Measurements from ENCODE around the gene LIPM. TPM values are rescaled to one million over a fixed set of nuclear protein-coding genes. Genes with fewer than 3 reads are reported as not detected.

Gene LIPM
- total RNA-seq, 3 donors from 2014 or later (not counting 1 experiment from before 2014, with no cell fraction given), result not detected

DNA sequence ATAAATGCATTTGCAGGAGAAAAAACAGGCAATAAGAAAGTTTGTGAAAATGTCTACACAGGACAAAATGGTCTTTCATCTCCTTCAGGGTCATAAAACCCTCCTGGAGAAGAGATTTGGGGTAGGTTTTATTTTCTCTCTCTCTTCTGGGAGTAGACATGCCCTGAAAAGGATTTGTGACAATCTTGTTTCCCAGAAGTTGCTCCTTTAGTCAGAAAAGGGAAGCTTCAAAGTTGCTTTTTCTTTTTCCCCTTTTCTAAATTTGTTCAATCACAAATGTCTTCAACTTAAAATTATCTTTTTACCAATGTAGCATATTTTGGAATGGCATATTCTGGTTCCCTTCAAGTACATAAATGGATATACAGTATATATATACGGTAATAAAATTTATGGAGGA is 58.5 kb downstream of the LIPM start:
- Mint-ChIP-seq H3K9me3 (no peaks in the 10 kb centered on the region), H3K4me3 (no peak overlapping the region), H3K27me3 (ENCODE audit: low read depth in 2 of 2) (peaks cover 9 to 20% of the 10 kb centered on the region in 2 donors), H3K36me3 (no peaks in the 10 kb centered on the region), H3K27ac (no peak overlapping the region), H3K4me1 (no peaks in the 10 kb centered on the region)
- H3K4me3 ChIP-seq (ENCODE audit: low read length), result no peak overlapping the region
- no CpG with 5 or more reads among the region's 1 CpG for WGBS (ENCODE audit: insufficient coverage)
- no peak for ATAC-seq
- no peaks in the 10 kb centered on the region for H3K36me3 ChIP-seq (ENCODE audit: control insufficient read depth, insufficient read depth, low read length)
- no peak for DNase-seq
- no peak overlapping the region for H3K27ac ChIP-seq (ENCODE audit: low read length)
- no peaks in the 10 kb centered on the region for H3K9me3 ChIP-seq (ENCODE audit: control insufficient read depth, insufficient read depth, low read length)
- intact Hi-C loops (cut with micrococcal nuclease), result no loop called here
- no peak for TF ChIP-seq CTCF (IDR thresholded peaks at IDR 0.05)
- H3K4me1 ChIP-seq (ENCODE audit: control insufficient read depth, insufficient read depth, low read length), result no peaks in the 10 kb centered on the region
- no peaks in the 10 kb centered on the region for H3K27me3 ChIP-seq (ENCODE audit: control insufficient read depth, insufficient read depth, low read length)

GRCh38 chr10:88865281-88865876 is 62.8 kb downstream of the LIPM start:
- peaks cover 9 to 14% of the 10 kb centered on the region in 2 donors for H3K27me3 Mint-ChIP-seq (ENCODE audit: low read depth in 2 of 2)
- DNase-seq (peak in 1 of 2 donors; percentile 33), ATAC-seq (no peak)
- intact Hi-C loops (cut with micrococcal nuclease), result loop anchor here (2.0 kb wide), 1 partner anchor 177 kb away; no protein-coding TSS in a partner anchor
- no peaks in the 10 kb centered on the region for H3K4me1 ChIP-seq (ENCODE audit: control insufficient read depth, insufficient read depth, low read length)
- H3K27me3 ChIP-seq (ENCODE audit: control insufficient read depth, insufficient read depth, low read length), result no peaks in the 10 kb centered on the region
- no peak overlapping the region for H3K27ac Mint-ChIP-seq
- H3K9me3 ChIP-seq (ENCODE audit: control insufficient read depth, insufficient read depth, low read length), result no peaks in the 10 kb centered on the region
- no peak overlapping the region for H3K4me3 ChIP-seq (ENCODE audit: low read length)
- no peak overlapping the region for H3K27ac ChIP-seq (ENCODE audit: low read length)
- H3K4me3 Mint-ChIP-seq, result no peak overlapping the region
- H3K4me1 Mint-ChIP-seq, result no peaks in the 10 kb centered on the region
- H3K36me3 ChIP-seq (ENCODE audit: control insufficient read depth, insufficient read depth, low read length), result no peaks in the 10 kb centered on the region
- WGBS (ENCODE audit: insufficient coverage), result 97% methylated on average over 2 of the region's 4 CpGs
- no peaks in the 10 kb centered on the region for H3K9me3 Mint-ChIP-seq
- no peak for TF ChIP-seq CTCF (IDR thresholded peaks at IDR 0.05)
- H3K36me3 Mint-ChIP-seq, result no peaks in the 10 kb centered on the region

- H3K27me3 ChIP-seq (ENCODE audit: control insufficient read depth, insufficient read depth, low read length), result no peaks in the 10 kb centered on the region
- H3K4me1 Mint-ChIP-seq, result no peaks in the 10 kb centered on the region
- no peak for ATAC-seq
- no peak overlapping the region for H3K4me3 Mint-ChIP-seq
- H3K36me3 ChIP-seq (ENCODE audit: control insufficient read depth, insufficient read depth, low read length), result no peaks in the 10 kb centered on the region
- no peak overlapping the region for H3K27ac ChIP-seq (ENCODE audit: low read length)
- no peak for TF ChIP-seq CTCF (IDR thresholded peaks at IDR 0.05)
- no peaks in the 10 kb centered on the region for H3K9me3 ChIP-seq (ENCODE audit: control insufficient read depth, insufficient read depth, low read length)
- no peaks in the 10 kb centered on the region for H3K4me1 ChIP-seq (ENCODE audit: control insufficient read depth, insufficient read depth, low read length)
- intact Hi-C loops (cut with micrococcal nuclease), result no loop called here
- no peak overlapping the region for H3K4me3 ChIP-seq (ENCODE audit: low read length)
- no peak overlapping the region for H3K27ac Mint-ChIP-seq
- H3K27me3 Mint-ChIP-seq (ENCODE audit: low read depth in 2 of 2), result peaks cover 9 to 14% of the 10 kb centered on the region in 2 donors
- WGBS (ENCODE audit: insufficient coverage), result 98% methylated on average over 2 of the region's 2 CpGs
- no peaks in the 10 kb centered on the region for H3K36me3 Mint-ChIP-seq
- H3K9me3 Mint-ChIP-seq, result no peaks in the 10 kb centered on the region
- no peak for DNase-seq
Observed at GRCh38 chr10:88866454-88866853, 63.9 kb downstream of the LIPM start.

- no peak for TF ChIP-seq CTCF (IDR thresholded peaks at IDR 0.05)
- Mint-ChIP-seq H3K36me3 (no peaks in the 10 kb centered on the region), H3K27me3 (ENCODE audit: low read depth in 2 of 2) (peaks cover 0 to 7% of the 10 kb centered on the region in 2 donors), H3K4me1 (no peaks in the 10 kb centered on the region), H3K27ac (no peak overlapping the region), H3K4me3 (no peak overlapping the region), H3K9me3 (no peaks in the 10 kb centered on the region)
- H3K9me3 ChIP-seq (ENCODE audit: control insufficient read depth, insufficient read depth, low read length), result no peaks in the 10 kb centered on the region
- no peak overlapping the region for H3K4me3 ChIP-seq (ENCODE audit: low read length)
- H3K4me1 ChIP-seq (ENCODE audit: control insufficient read depth, insufficient read depth, low read length), result no peaks in the 10 kb centered on the region
- intact Hi-C loops (cut with micrococcal nuclease), result no loop called here
- H3K27ac ChIP-seq (ENCODE audit: low read length), result no peak overlapping the region
- H3K27me3 ChIP-seq (ENCODE audit: control insufficient read depth, insufficient read depth, low read length), result no peaks in the 10 kb centered on the region
- DNase-seq (no peak), ATAC-seq (no peak)
- H3K36me3 ChIP-seq (ENCODE audit: control insufficient read depth, insufficient read depth, low read length), result no peaks in the 10 kb centered on the region
Observed at GRCh38 chr10:88870089-88870488, 67.6 kb downstream of the LIPM start.

Measured in natural killer cell (primary cell).